Glutamatergic neuron (in vitro differentiated cells): Measurements from ENCODE around the gene ATMIN. TPM values are rescaled to one million over a fixed set of nuclear protein-coding genes. Genes with fewer than 3 reads are reported as not detected.

Experiments
- DNase-seq: peaks from one replicate; pipeline ENCODE4 v3.0.0; 2022
- H3K27ac Mint-ChIP-seq: one replicate; pipeline ENCODE4 v1.8.0; 2020; ENCODE audit warnings: mild to moderate bottlenecking, mixed read lengths, inconsistent platforms; ENCODE audit not compliant: unreplicated experiment
- H3K27me3 Mint-ChIP-seq: one replicate; pipeline ENCODE4 v1.8.0; 2020; ENCODE audit warnings: mild to moderate bottlenecking, moderate library complexity, mixed read lengths, inconsistent platforms; ENCODE audit not compliant: unreplicated experiment
- H3K36me3 Mint-ChIP-seq: one replicate; pipeline ENCODE4 v1.8.0; 2020; ENCODE audit warnings: mild to moderate bottlenecking, mixed read lengths, inconsistent platforms; ENCODE audit not compliant: unreplicated experiment
- H3K4me1 Mint-ChIP-seq: one replicate; pipeline ENCODE4 v1.8.0; 2020; ENCODE audit warnings: mild to moderate bottlenecking, low read depth, mixed read lengths, inconsistent platforms; ENCODE audit not compliant: unreplicated experiment
- H3K4me3 Mint-ChIP-seq: one replicate; pipeline ENCODE4 v1.8.0; 2020; ENCODE audit warnings: mild to moderate bottlenecking, mixed read lengths, inconsistent platforms; ENCODE audit not compliant: unreplicated experiment
- H3K9me3 Mint-ChIP-seq: one replicate; pipeline ENCODE4 v1.8.0; 2020; ENCODE audit warnings: mild to moderate bottlenecking, moderate library complexity, mixed read lengths, inconsistent platforms; ENCODE audit not compliant: unreplicated experiment
- CTCF ChIP-seq: fragments of 200-600 bp; sonication (generic); IDR thresholded peaks from one replicate; pipeline ENCODE4 v1.5.0; 2021; ENCODE audit not compliant: partially characterized antibody, unreplicated experiment
- total RNA-seq: library from RNA; stranded (reverse); fragmentation: NEBNext Ultra II Directional; extraction: Animal tissue kit (Norgen Biotek cat#: 25700); gene quantifications from one replicate; pipeline ENCODE4 v1.2.1, GENCODE V29; 2021; ENCODE audit not compliant: unreplicated experiment

Gene ATMIN
- total RNA-seq, 1 donor from 2014 or later, result 61.5 TPM

- no peaks in the 10 kb centered on the region for H3K9me3 Mint-ChIP-seq
- H3K27me3 Mint-ChIP-seq, result no peaks in the 10 kb centered on the region
- no peaks in the 10 kb centered on the region for H3K4me1 Mint-ChIP-seq
- DNase-seq, result no peak
- no peak for TF ChIP-seq CTCF
- no peak overlapping the region for H3K27ac Mint-ChIP-seq
- no peak overlapping the region for H3K4me3 Mint-ChIP-seq
- H3K36me3 Mint-ChIP-seq, result no peaks in the 10 kb centered on the region
Measured at GRCh38 chr16:81067166-81067565, 31.5 kb downstream of the ATMIN start.

GRCh38 chr16:81069063-81069462, 33.4 kb downstream of the ATMIN start:
- Mint-ChIP-seq H3K9me3 (no peaks in the 10 kb centered on the region), H3K27ac (no peak overlapping the region), H3K4me1 (no peaks in the 10 kb centered on the region), H3K4me3 (no peak overlapping the region), H3K27me3 (no peaks in the 10 kb centered on the region), H3K36me3 (no peaks in the 10 kb centered on the region)
- no peak for TF ChIP-seq CTCF
- DNase-seq, result no peak

- H3K4me3 Mint-ChIP-seq, result no peak overlapping the region
- H3K36me3 Mint-ChIP-seq, result no peaks in the 10 kb centered on the region
- no peaks in the 10 kb centered on the region for H3K9me3 Mint-ChIP-seq
- no peak for TF ChIP-seq CTCF
- no peak for DNase-seq
- no peak overlapping the region for H3K27ac Mint-ChIP-seq
- no peaks in the 10 kb centered on the region for H3K4me1 Mint-ChIP-seq
- no peaks in the 10 kb centered on the region for H3K27me3 Mint-ChIP-seq
Measured at GRCh38 chr16:81070979-81071378, 35.3 kb downstream of the ATMIN start.

GRCh38 chr16:81071805-81072204, 36.2 kb downstream of the ATMIN start:
- no peak overlapping the region for H3K4me3 Mint-ChIP-seq
- H3K27ac Mint-ChIP-seq, result no peak overlapping the region
- no peaks in the 10 kb centered on the region for H3K36me3 Mint-ChIP-seq
- no peak for TF ChIP-seq CTCF
- no peaks in the 10 kb centered on the region for H3K27me3 Mint-ChIP-seq
- H3K4me1 Mint-ChIP-seq, result no peaks in the 10 kb centered on the region
- no peaks in the 10 kb centered on the region for H3K9me3 Mint-ChIP-seq
- no peak for DNase-seq

- H3K4me1 Mint-ChIP-seq, result peaks cover 2% of the 10 kb centered on the region
- no peak for TF ChIP-seq CTCF
- no peaks in the 10 kb centered on the region for H3K27me3 Mint-ChIP-seq
- no peak overlapping the region for H3K4me3 Mint-ChIP-seq
- H3K27ac Mint-ChIP-seq, result no peak overlapping the region
- no peaks in the 10 kb centered on the region for H3K36me3 Mint-ChIP-seq
- no peak for DNase-seq
- no peaks in the 10 kb centered on the region for H3K9me3 Mint-ChIP-seq
Measured at GRCh38 chr16:81073560-81074330, 38.1 kb downstream of the ATMIN start.
